Muscle layer of duodenum (tissue), 2 donors: ENCODE results near the gene UCMA.

ENCODE experiments used
- H3K27ac ChIP-seq: one replicate; pipeline ENCODE4 v1.7.0; 2013; ENCODE audit warnings: mild to moderate bottlenecking, low read length
- H3K27me3 ChIP-seq: one replicate; pipeline ENCODE4 v1.7.0; 2013; ENCODE audit warnings: low read depth, mild to moderate bottlenecking, control low read depth, low read length
- H3K36me3 ChIP-seq, 2 donors: one replicate each; pipeline ENCODE4 v1.7.0; 2013; ENCODE audit warnings: low read length in 2 of 2, control low read depth in 1 of 2, mild to moderate bottlenecking in 1 of 2; ENCODE audit not compliant: insufficient read depth in 2 of 2, control insufficient read depth in 1 of 2
- H3K4me1 ChIP-seq, 2 donors: one replicate each; pipeline ENCODE4 v1.7.0; 2013; ENCODE audit warnings: low read length in 2 of 2, mild to moderate bottlenecking in 2 of 2, control low read depth in 1 of 2, moderate library complexity in 1 of 2; ENCODE audit not compliant: insufficient read depth in 2 of 2, control insufficient read depth in 1 of 2
- H3K4me3 ChIP-seq, 2 donors: one replicate each; pipeline ENCODE4 v1.7.0; 2013; ENCODE audit warnings: low read length in 2 of 2, low read depth in 1 of 2, mild to moderate bottlenecking in 1 of 2
- H3K9me3 ChIP-seq, 2 donors: one replicate each; pipeline ENCODE4 v1.7.0; 2013; ENCODE audit warnings: low read length in 2 of 2, control low read depth in 1 of 2, mild to moderate bottlenecking in 1 of 2; ENCODE audit not compliant: control insufficient read depth in 1 of 2
- donor health status: healthy.

UCMA gene

GRCh38 chr10:13184730-13185514, 49.3 kb downstream of the UCMA start:
- H3K4me1 ChIP-seq, result no peaks in the 10 kb centered on the region
- no peaks in the 10 kb centered on the region for H3K27me3 ChIP-seq
- H3K4me3 ChIP-seq, result no peak overlapping the region
- H3K9me3 ChIP-seq, result no peaks in the 10 kb centered on the region
- H3K36me3 ChIP-seq, result no peaks in the 10 kb centered on the region
- H3K27ac ChIP-seq, result no peak overlapping the region

DNA sequence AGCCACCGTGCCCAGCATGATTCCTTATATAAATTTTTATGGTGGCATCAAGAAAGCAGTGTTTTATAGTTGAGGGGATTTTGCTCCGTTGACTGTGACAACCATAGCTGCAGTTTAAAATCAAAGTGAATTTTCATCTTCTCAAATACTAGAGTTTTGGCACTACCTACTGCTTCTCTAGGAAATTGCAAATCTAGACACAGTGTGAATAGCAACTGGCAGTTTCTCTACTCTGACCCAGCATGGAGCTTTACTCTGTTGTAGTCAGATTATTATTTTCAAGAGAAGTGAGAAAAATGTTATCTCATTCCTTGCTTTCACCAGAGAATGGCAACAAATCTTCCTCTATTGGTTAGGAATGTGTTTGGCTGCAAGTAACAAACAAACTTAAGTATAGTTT, 49.9 kb downstream of the UCMA start:
- Histone ChIP-seq H3K4me1 (no peaks in the 10 kb centered on the region), H3K27ac (no peak overlapping the region), H3K4me3 (no peak overlapping the region), H3K36me3 (no peaks in the 10 kb centered on the region), H3K27me3 (no peaks in the 10 kb centered on the region), H3K9me3 (no peaks in the 10 kb centered on the region)

DNA sequence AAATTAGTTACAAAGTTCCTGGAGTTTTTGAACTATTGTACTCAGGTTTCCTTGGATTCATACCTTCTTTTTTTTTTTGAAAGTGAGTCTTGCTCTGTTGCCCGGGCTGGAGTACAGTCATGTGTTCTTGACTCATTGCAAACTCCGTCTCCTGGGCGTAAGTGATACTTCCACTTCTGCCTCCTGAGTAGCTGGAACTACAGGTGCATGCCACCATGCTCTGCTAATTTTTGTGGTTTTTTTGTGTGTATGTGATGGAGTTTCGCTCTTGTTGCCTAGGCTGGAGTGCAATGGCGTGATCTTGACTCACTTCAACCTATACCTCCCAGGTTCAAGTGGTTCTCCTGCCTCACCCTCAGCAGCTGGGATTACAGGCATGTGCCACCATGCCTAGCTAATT, 50.5 kb downstream of the UCMA start:
- H3K36me3 ChIP-seq, result no peaks in the 10 kb centered on the region
- no peaks in the 10 kb centered on the region for H3K4me1 ChIP-seq
- H3K9me3 ChIP-seq, result no peaks in the 10 kb centered on the region
- no peak overlapping the region for H3K27ac ChIP-seq
- H3K27me3 ChIP-seq, result no peaks in the 10 kb centered on the region
- H3K4me3 ChIP-seq, result no peak overlapping the region

DNA sequence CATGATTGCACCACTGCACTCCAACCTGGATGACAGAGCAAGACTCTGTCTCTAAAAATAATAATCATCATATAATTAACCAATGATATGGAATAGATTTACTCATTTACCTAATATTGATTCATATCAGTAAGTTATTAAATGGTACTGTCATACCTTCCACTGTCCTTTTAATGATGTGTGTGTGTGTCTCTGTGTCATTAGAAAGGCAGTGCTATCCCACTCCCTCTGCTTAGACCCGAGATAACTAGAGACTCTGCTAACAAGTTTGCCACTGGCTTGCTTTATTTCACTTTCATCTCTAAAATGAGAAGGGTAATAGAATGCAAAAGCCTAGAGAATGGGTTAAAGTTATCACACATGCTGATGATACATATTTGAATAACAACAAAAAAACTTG, 51.8 kb downstream of the UCMA start:
- Histone ChIP-seq H3K27ac (no peak overlapping the region), H3K27me3 (no peaks in the 10 kb centered on the region), H3K4me1 (no peaks in the 10 kb centered on the region), H3K9me3 (no peaks in the 10 kb centered on the region), H3K36me3 (no peaks in the 10 kb centered on the region), H3K4me3 (no peak overlapping the region)

GRCh38 chr10:13180788-13181187, 53.4 kb downstream of the UCMA start:
- Histone ChIP-seq H3K36me3 (no peaks in the 10 kb centered on the region), H3K4me1 (no peaks in the 10 kb centered on the region), H3K9me3 (no peaks in the 10 kb centered on the region), H3K27ac (no peak overlapping the region), H3K27me3 (no peaks in the 10 kb centered on the region), H3K4me3 (no peak overlapping the region)

GRCh38 chr10:13173616-13174015, 60.6 kb downstream of the UCMA start:
- Histone ChIP-seq H3K4me1 (no peaks in the 10 kb centered on the region), H3K27ac (no peak overlapping the region), H3K27me3 (no peaks in the 10 kb centered on the region), H3K4me3 (no peak overlapping the region), H3K36me3 (no peaks in the 10 kb centered on the region), H3K9me3 (no peaks in the 10 kb centered on the region)
